Omental fat pad (tissue), 4 donors: Measurements from ENCODE around the gene ZIC5. TPM values are rescaled to one million over a fixed set of nuclear protein-coding genes. Genes with fewer than 3 reads are reported as not detected.

Experiments
- ATAC-seq: fragments of 150-250 bp; one replicate; pipeline ENCODE4 v1.9.1; 2016; ENCODE audit warnings: mild to moderate bottlenecking, moderate library complexity; ENCODE audit not compliant: low FRiP score
- DNase-seq: peaks from one replicate; pipeline ENCODE4 v3.0.0-alpha.2; 2019; ENCODE audit warnings: low spot score
- CTCF ChIP-seq, 3 donors: fragments of 450-650 bp; IDR thresholded peaks; one replicate each; pipeline ENCODE4 v1.5.1; 2016 to 2017; ENCODE audit warnings: antibody characterized with exemption in 3 of 3, mild to moderate bottlenecking in 3 of 3, moderate library complexity in 2 of 3
- total RNA-seq, 4 donors: library from RNA; depleted of rRNA; stranded (reverse); fragments of >200 nt; gene quantifications; one replicate each; pipeline ENCODE4 v1.1.0, GENCODE V29; 2016

The ZIC5 gene
- total RNA-seq, 4 donors from 2014 or later: not detected

GRCh38 chr13:99962242-99962641 lies 9.3 kb downstream of the ZIC5 start:
- no peak for TF ChIP-seq CTCF (IDR thresholded peaks at IDR 0.05)
- no peak for ATAC-seq
- DNase-seq: no peak

- TF ChIP-seq CTCF (IDR thresholded peaks at IDR 0.05): no peak
- ATAC-seq (no peak), DNase-seq (no peak)
These were observed 9.9 kb downstream of the ZIC5 start for GRCh38 chr13:99961636-99962035.

GRCh38 chr13:99960663-99961311 lies 10.8 kb downstream of the ZIC5 start:
- ATAC-seq: no peak
- DNase-seq: no peak
- TF ChIP-seq CTCF (IDR thresholded peaks at IDR 0.05): no peak

- DNase-seq: no peak
These were observed 11.9 kb downstream of the ZIC5 start for GRCh38 chr13:99959540-99960230.

GRCh38 chr13:99959127-99959539 lies 12.4 kb downstream of the ZIC5 start:
- ATAC-seq: no peak
- no peak for TF ChIP-seq CTCF (IDR thresholded peaks at IDR 0.05)
- no peak for DNase-seq

More at GRCh38 chr13:99959540-99960230, 11.9 kb downstream of the ZIC5 start:
- no peak for TF ChIP-seq CTCF (IDR thresholded peaks at IDR 0.05)
- ATAC-seq: no peak

- no peak for TF ChIP-seq CTCF (IDR thresholded peaks at IDR 0.05)
- ATAC-seq: no peak
- no peak for DNase-seq
These were observed 13.0 kb downstream of the ZIC5 start for GRCh38 chr13:99958406-99959126.
